ENCODE measurements around the gene PHKG1.
"Not testable (repeated sequence)": the region's sequence is repeated elsewhere in the genome, so short reads cannot be mapped to it uniquely, and the experiment has no call there.

GRCh38 chr7:56048763-56049162 lies 44.0 kb downstream of the PHKG1 start:
- TF ChIP-seq, protein P1, sequence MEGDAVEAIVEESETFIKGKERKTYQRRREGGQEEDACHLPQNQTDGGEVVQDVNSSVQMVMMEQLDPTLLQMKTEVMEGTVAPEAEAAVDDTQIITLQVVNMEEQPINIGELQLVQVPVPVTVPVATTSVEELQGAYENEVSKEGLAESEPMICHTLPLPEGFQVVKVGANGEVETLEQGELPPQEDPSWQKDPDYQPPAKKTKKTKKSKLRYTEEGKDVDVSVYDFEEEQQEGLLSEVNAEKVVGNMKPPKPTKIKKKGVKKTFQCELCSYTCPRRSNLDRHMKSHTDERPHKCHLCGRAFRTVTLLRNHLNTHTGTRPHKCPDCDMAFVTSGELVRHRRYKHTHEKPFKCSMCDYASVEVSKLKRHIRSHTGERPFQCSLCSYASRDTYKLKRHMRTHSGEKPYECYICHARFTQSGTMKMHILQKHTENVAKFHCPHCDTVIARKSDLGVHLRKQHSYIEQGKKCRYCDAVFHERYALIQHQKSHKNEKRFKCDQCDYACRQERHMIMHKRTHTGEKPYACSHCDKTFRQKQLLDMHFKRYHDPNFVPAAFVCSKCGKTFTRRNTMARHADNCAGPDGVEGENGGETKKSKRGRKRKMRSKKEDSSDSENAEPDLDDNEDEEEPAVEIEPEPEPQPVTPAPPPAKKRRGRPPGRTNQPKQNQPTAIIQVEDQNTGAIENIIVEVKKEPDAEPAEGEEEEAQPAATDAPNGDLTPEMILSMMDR (IDR thresholded peaks at IDR 0.05) = peak in 1 of 7 experiments; percentile 15
- not testable (repeated sequence) for TF ChIP-seq POLR2A (IDR thresholded peaks at IDR 0.05)

All from body of pancreas (tissue), 4 donors.